ENCODE results near the gene CEP112. TPM values are rescaled to one million over a fixed set of nuclear protein-coding genes. Genes with fewer than 3 reads are reported as not detected.

Gene CEP112
- total RNA-seq, 1 donor from 2014 or later: 3.8 TPM

DNA sequence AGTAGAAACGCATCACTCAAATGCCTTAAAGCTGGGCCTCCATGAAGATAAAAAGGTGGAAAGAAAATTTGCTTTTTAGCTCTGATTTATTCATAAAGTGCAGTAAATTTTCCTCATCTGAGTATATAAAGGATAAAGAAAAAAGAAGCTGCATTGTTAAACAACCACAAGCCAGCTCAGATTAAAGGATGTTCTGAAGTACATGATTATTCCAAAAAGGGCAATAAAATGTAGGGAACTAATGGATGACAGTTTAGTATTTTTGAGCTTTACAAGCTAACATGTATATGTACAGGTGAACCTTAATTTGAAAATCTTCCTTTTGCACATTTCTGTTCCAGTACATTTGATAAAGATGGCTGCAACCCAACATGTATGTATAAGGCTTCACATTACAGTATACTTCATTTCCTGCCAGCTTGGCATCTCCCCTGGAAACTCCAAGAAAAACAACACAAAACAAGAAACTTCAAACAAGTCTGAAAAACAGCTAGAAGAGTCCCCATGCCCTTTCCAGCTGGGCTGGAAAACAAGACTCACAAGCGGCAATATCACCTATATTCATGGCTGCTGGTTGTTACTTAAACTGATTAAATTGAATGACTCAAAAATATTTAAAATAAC is 225.7 kb downstream of the CEP112 start:
- ChIA-PET CTCF (no interaction called here), POLR2A (no interaction called here)
- ATAC-seq (ENCODE audit: low read depth): no peak

GRCh38 chr17:65963179-65963578 is 228.8 kb downstream of the CEP112 start:
- intact Hi-C loops (cut with micrococcal nuclease): no loop called here
- ChIA-PET POLR2A (no interaction called here), CTCF (no interaction called here)
- no peaks in the 10 kb centered on the region for H3K4me1 Mint-ChIP-seq
- no peak for ATAC-seq (ENCODE audit: low read depth)
- DNase-seq: no peak
- no peak overlapping the region for H3K27ac Mint-ChIP-seq
- TF ChIP-seq, protein P1, sequence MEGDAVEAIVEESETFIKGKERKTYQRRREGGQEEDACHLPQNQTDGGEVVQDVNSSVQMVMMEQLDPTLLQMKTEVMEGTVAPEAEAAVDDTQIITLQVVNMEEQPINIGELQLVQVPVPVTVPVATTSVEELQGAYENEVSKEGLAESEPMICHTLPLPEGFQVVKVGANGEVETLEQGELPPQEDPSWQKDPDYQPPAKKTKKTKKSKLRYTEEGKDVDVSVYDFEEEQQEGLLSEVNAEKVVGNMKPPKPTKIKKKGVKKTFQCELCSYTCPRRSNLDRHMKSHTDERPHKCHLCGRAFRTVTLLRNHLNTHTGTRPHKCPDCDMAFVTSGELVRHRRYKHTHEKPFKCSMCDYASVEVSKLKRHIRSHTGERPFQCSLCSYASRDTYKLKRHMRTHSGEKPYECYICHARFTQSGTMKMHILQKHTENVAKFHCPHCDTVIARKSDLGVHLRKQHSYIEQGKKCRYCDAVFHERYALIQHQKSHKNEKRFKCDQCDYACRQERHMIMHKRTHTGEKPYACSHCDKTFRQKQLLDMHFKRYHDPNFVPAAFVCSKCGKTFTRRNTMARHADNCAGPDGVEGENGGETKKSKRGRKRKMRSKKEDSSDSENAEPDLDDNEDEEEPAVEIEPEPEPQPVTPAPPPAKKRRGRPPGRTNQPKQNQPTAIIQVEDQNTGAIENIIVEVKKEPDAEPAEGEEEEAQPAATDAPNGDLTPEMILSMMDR (IDR thresholded peaks at IDR 0.05): no peak
- no peaks in the 10 kb centered on the region for H3K27me3 Mint-ChIP-seq
- H3K9me3 Mint-ChIP-seq: peaks cover 7% of the 10 kb centered on the region
- no peaks in the 10 kb centered on the region for H3K36me3 Mint-ChIP-seq (ENCODE audit: low read depth)
- no peak overlapping the region for H3K4me3 Mint-ChIP-seq

More for the DNA sequence above, 225.7 kb downstream of the CEP112 start:
- H3K9me3 Mint-ChIP-seq: peaks cover 7% of the 10 kb centered on the region
- no peak for DNase-seq
- H3K36me3 Mint-ChIP-seq (ENCODE audit: low read depth): no peaks in the 10 kb centered on the region
- intact Hi-C loops (cut with micrococcal nuclease): no loop called here
- TF ChIP-seq, protein P1 (IDR thresholded peaks at IDR 0.05): no peak
- H3K4me3 Mint-ChIP-seq: no peak overlapping the region
- no peaks in the 10 kb centered on the region for H3K4me1 Mint-ChIP-seq
- no peaks in the 10 kb centered on the region for H3K27me3 Mint-ChIP-seq
- no peak overlapping the region for H3K27ac Mint-ChIP-seq

DNA sequence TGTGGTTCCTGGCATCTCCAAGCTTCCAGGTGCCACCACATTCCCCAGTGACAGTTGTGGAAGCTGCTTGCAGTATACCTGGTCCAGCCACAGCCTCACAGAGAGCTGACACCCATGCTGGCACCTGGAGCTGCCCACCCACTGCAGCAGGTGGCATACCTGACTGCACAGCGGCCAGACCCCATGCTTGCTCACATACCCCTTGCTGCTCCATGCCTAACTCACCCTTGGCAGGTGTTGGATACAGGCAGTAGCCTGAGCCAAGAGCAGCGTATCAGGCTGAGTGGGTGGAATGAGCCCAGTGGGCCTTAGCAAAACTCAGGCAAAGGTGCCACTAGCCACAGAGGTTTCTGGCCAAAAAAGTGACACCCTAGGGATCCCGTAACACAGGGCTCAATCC is 232.3 kb downstream of the CEP112 start:
- Mint-ChIP-seq H3K36me3 (ENCODE audit: low read depth) (no peaks in the 10 kb centered on the region), H3K27ac (no peak overlapping the region), H3K9me3 (peaks cover 23% of the 10 kb centered on the region), H3K27me3 (no peaks in the 10 kb centered on the region), H3K4me1 (no peaks in the 10 kb centered on the region), H3K4me3 (no peak overlapping the region)
- POLR2A ChIA-PET: no interaction called here
- intact Hi-C loops (cut with micrococcal nuclease): no loop called here
- DNase-seq (no peak), ATAC-seq (ENCODE audit: low read depth) (no peak)
- CTCF ChIA-PET: no interaction called here
- TF ChIP-seq, protein P1 (IDR thresholded peaks at IDR 0.05): no peak

- Mint-ChIP-seq H3K27ac (no peak overlapping the region), H3K4me3 (no peak overlapping the region), H3K4me1 (no peaks in the 10 kb centered on the region), H3K27me3 (no peaks in the 10 kb centered on the region), H3K36me3 (ENCODE audit: low read depth) (peaks cover 2% of the 10 kb centered on the region), H3K9me3 (peaks cover 25% of the 10 kb centered on the region)
- no peak for ATAC-seq (ENCODE audit: low read depth)
- ChIA-PET CTCF (no interaction called here), POLR2A (no interaction called here)
- TF ChIP-seq, protein P1 (IDR thresholded peaks at IDR 0.05): no peak
- intact Hi-C loops (cut with micrococcal nuclease): no loop called here
- DNase-seq: no peak
These were observed 235.1 kb downstream of the CEP112 start for GRCh38 chr17:65956814-65957213.

DNA sequence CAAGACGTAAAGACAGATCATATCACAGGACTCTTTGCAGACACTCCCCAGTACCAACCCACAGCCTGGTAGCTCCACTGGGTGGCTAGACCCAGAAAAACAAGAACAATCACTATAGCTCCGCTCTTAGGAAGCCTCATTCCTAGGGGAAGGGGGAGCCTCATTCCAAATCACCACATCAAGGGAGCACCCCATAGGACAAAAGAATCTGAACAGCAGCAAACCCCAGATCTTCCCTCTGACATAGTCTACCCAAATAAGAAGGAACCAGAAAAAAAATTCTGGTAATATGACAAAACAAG is 237.8 kb downstream of the CEP112 start:
- ChIA-PET POLR2A (no interaction called here), CTCF (no interaction called here)
- Mint-ChIP-seq H3K4me3 (no peak overlapping the region), H3K4me1 (no peaks in the 10 kb centered on the region), H3K27ac (no peak overlapping the region), H3K36me3 (ENCODE audit: low read depth) (peaks cover 2% of the 10 kb centered on the region), H3K27me3 (no peaks in the 10 kb centered on the region), H3K9me3 (peaks cover 25% of the 10 kb centered on the region)
- ATAC-seq (ENCODE audit: low read depth) (no peak), DNase-seq (no peak)
- intact Hi-C loops (cut with micrococcal nuclease): no loop called here
- TF ChIP-seq, protein P1 (IDR thresholded peaks at IDR 0.05): no peak

Data from activated B cell treated with CpG ODN at 0.5 μM for 24 hours (primary cell).